NCI-H2029 treated with DMSO at 0.1 percent for 48 hours (cell line): ENCODE measurements around the gene KRTDAP.

Experiments used
- DNase-seq: peaks from one replicate; lab custom pipeline; 2025; lab: John Stamatoyannopoulos, UW

KRTDAP gene

GRCh38 chr19:35454663-35455062, 35.6 kb downstream of the KRTDAP start:
- DNase-seq = no peak

DNA sequence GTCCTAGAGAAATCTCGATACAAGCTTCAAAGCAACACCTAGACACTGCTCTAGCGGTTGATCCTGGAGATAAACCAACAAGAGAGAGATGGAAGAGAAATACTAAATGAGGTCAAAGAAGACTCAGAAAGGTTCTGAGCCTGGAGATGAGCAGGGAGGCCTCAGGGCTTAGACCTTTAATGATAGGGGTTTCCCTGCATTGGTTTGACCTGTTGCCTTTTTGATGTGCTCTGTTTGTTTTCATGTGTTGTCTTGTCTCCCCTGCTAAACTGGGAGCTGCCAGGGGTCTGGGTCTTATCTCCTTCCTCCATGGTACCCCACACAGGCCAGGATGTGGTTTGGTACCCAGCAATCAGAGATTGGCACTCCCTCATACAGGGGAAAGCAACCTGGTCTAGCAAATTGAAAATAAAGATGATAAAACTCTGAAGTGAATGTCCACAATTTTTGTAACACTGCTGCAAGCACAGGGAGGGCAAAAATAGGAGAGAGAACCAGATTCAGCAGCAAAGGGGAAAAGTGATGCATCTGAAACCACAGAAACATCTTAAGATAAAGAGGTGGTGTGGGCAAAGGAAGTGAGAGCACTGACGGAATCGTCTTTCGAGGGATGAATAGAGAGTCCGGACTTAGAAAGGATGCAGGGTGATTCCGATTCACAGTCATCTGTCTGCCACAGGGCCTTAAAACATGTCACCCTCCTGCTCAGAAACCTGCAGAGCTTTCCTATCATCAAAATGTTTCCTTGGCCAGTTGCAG, 38.7 kb downstream of the KRTDAP start:
- no peak for DNase-seq

GRCh38 chr19:35449359-35450043, 40.8 kb downstream of the KRTDAP start:
- DNase-seq = no peak

GRCh38 chr19:35447606-35448469, 42.4 kb downstream of the KRTDAP start, which contains the start of gene FFAR2:
Gene FFAR2 (plus strand): TSS chr19:35448257. CDS start chr19:35449715, 1,458 bp downstream.
- no peak for DNase-seq

DNA sequence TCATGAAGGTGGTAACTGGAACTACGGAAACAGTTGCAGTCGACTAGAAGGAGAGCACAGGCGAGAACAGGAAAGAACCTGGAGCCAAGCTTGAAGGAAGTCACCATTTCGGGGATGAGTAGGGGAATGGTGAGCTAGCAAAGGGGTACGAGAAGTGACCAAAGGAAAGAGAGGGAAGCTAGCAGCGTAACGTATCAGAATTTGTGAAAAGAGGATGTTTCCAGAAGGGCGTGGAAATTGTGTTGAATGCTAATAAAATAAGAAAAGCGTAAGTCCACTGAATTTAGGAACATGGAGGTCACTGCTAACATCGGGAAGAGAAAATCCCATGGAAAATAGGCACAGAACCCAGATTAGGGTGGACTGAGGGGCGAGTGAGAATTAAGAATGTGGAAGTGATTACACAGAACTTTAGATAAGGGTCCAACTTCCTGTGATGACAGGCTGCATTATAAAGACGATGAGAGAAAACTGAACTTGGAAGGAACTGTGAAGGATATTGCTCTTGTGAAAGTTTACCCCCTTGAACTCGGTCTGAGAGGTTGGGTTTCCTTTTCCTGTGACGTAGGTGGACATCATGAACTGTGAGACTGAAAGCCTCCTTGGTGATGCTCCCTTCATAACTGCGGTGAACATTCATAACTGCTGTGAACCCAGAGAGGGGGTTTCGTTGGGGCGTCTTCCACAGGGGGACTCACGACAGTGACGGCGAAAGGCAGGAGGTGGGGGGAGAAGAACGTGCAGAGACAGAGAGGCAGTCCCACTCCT, 44.3 kb downstream of the KRTDAP start:
- no peak for DNase-seq

DNA sequence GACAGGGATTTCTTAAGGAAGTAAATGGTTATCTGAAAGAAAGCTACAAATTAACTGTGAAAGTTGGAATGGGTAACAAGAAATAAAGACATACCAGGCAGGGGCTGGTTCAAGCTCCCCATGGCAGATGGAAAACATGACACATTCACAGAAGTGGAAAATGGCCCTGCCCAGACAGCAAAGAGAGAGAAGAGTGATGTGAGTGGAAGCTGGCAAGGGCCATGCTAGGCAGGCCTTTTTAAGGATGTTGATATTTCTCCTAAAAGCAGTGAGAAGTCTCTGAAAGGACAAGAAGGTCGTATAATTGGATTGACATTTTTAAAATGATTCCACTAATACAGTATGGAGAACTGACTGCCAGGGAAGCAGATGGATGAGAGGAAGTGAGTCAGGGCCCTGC, 45.5 kb downstream of the KRTDAP start:
- DNase-seq = no peak

DNA sequence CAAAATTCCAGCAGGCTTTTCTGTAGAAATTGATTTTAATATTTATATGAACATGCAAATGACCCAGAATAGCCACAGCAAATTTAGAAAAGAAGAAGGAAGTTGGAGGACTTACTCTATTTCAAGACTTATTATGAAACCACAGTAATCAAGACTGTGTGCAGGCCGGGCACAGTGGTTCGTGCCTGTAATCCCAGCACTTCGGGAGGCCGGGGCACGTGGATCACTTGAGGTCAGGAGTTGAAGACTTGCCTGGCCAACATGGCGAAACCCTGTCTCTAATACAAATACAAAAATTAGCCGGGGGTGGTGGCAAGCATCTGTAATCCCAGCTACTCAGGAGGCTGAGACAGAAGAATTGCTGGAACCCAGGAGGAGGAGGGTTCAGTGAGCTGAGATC, 48.2 kb downstream of the KRTDAP start:
- no peak for DNase-seq

DNA sequence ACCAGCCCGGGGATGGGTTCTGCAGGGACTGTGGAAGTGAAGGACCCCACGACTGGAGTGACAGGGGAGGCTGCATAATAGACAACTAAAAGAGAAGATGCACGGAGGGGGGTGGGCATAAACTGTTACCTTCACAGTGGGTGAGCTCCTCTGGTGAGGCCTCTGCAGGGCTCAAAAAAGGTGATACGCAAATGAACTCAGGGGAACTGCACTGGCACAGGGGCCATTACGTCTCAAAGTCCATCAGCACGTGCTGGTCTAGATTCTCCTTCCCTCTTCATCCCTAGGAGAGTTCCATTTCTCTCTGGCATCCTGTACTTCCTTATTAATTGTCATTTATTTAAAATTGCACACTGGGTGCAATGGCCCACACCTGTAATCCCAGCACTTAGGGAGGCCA, 50.3 kb downstream of the KRTDAP start:
- DNase-seq = no peak

DNA sequence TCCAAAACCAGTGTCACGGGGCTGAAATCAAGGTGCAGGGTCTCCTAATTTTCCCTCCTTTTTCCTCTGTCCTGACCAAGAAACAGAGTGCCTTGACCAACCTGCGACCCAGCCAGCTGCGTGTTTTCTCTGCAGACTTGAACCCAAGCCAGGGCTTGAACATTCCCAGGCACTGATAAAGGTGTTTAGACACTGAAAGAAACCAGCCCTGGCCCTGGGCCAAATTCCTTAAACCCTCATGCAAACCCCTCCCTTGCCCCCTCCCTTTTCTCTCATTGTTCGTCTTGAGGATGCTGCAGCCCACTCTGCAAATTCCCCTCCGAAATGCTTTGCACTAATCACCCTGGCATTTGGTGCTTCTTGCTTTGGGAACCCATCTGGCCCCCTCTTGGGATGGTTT, 51.7 kb downstream of the KRTDAP start:
- DNase-seq = no peak

DNA sequence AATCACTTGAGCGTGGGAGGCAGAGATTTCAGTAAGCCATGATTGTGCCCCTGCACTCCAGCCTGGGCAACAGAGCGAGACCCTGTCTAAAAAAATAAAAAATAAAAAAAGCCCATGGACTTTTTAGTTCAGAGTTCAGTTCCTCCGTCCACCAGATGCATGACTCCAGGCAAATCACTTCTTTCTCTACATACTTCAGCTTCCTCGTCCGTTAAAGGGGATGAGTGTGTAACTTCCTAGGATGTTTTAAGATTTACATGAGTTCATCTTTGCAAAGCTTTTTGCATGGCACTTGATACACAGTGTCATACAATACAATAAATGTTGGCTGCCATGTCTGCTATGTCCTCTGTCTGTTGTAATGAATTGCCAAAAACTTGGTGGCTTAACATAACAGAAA, 52.2 kb downstream of the KRTDAP start:
- no peak for DNase-seq

DNA sequence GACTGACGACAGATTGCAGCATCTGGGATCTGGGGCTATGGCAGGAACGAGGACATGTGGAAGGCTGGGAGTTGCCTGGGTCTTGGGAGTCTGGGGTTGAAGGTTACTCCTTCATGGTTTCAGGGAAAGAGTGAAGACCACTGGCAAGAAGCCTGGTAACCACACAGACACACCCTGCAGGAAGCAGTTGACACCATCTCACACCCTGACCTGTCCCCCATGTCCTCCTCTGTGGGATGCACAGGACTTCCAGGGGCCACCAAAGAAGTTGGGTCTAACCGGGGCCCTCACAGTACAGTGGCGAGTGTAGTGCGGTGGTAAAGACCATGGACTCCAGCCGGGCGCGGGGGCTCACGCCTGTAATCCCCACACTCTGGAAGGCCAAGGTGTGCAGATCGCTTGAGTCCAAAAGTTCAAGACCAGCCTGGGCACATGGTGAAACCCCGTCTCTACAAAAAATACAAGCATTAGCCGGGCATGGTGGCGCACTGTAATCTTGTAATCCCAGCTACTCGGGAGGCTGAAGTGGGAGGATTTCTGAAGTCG, 52.8 kb downstream of the KRTDAP start:
- DNase-seq = no peak
